Suprapubic skin (tissue), 3 donors: Measurements from ENCODE around the gene NCAPD2.

ENCODE experiments used
- POLR2AphosphoS5 ChIP-seq, 3 donors: sonication (generic); formaldehyde crosslinking; IDR thresholded peaks; one replicate each; pipeline ENCODE4 v1.6.1; 2017; ENCODE audit warnings: antibody characterized with exemption in 3 of 3
- TF ChIP-seq, protein P1 (sequence below), 2 donors: fragments of 200-600 bp in 1 of 2; fragments of 450-650 bp in 1 of 2; sonication (generic) in 1 of 2; IDR thresholded peaks; one replicate each; pipeline ENCODE4 v1.5.1; 2016 to 2019; ENCODE audit warnings: antibody characterized with exemption in 2 of 2, mild to moderate bottlenecking in 1 of 2, moderate library complexity in 1 of 2

GRCh38 chr12:6534695-6534944 is 40.7 kb downstream of the NCAPD2 start:
- TF ChIP-seq, protein P1, sequence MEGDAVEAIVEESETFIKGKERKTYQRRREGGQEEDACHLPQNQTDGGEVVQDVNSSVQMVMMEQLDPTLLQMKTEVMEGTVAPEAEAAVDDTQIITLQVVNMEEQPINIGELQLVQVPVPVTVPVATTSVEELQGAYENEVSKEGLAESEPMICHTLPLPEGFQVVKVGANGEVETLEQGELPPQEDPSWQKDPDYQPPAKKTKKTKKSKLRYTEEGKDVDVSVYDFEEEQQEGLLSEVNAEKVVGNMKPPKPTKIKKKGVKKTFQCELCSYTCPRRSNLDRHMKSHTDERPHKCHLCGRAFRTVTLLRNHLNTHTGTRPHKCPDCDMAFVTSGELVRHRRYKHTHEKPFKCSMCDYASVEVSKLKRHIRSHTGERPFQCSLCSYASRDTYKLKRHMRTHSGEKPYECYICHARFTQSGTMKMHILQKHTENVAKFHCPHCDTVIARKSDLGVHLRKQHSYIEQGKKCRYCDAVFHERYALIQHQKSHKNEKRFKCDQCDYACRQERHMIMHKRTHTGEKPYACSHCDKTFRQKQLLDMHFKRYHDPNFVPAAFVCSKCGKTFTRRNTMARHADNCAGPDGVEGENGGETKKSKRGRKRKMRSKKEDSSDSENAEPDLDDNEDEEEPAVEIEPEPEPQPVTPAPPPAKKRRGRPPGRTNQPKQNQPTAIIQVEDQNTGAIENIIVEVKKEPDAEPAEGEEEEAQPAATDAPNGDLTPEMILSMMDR (IDR thresholded peaks at IDR 0.05): no peak
- no peak for TF ChIP-seq POLR2AphosphoS5 (IDR thresholded peaks at IDR 0.05)
